ENCODE data around the gene GNPTG.

Gene GNPTG

DNA sequence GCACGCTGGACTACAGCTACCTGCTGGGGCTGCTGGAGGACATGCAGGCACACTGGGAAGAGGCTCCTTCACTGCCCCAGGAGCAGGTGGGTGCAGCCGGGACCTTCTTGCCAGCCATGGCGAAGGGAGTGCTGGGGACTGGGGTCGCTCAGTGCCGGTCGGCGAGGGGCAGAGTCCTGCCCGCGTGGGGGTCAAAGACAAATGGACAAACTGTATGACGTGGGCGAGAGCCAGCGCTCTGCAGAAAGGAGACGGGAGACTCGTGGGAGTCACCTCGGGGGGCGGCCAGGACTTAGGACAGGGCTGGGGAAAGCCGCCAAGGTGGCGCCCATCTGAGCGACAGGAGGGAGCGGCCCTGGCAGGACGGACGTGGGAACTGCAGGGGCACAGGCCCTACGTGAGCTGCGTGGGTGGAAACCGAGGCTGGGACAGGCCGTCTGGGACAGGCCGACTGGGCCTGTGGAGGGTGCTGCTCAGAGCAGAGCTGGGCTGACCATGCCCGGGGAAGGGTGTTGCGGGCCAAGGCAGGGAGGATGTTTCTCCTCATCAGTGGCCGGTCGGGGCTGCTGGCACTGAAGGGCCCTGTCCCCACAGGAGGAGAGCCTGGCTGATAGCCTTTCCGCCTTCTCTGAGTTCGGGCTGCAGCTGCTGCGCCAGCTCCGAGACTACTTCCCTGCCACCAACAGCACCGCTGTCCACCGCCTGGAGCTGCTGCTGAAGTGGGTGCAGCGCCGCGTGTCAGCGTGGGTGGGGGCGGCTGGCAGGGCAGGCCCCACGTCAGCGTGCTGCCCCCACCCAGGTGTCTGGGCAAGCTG, 8.1 kb upstream of the GNPTG start:
- TF ChIP-seq CTCF (IDR thresholded peaks at IDR 0.05; ENCODE audit: low read depth, low read length) (no peak), EZH2phosphoT487 (IDR thresholded peaks at IDR 0.05; ENCODE audit: low read depth) (no peak)
- Histone ChIP-seq H3K79me2 (ENCODE audit: low read length) (no peaks in the 10 kb centered on the region), H3K4me2 (ENCODE audit: low read length) (peak overlapping the region; percentile 80), H3K9me3 (ENCODE audit: insufficient read depth, low read length) (no peaks in the 10 kb centered on the region), H3K4me3 (ENCODE audit: low read length) (peak overlapping the region; percentile 68), H3K27ac (ENCODE audit: low read length) (no peak overlapping the region), H3K4me1 (ENCODE audit: low read length) (peaks cover 19% of the 10 kb centered on the region), H2AFZ (ENCODE audit: low read depth, low read length) (no peak overlapping the region), H3K27me3 (ENCODE audit: low read depth, low read length) (no peaks in the 10 kb centered on the region), H3K36me3 (replicated peaks; ENCODE audit: low read depth, low read length) (no peaks in the 10 kb centered on the region), H4K20me1 (ENCODE audit: insufficient read depth, low read length) (no peaks in the 10 kb centered on the region), H3K9ac (ENCODE audit: low read length) (no peak overlapping the region)

- H3K79me2 ChIP-seq (ENCODE audit: low read length) = no peaks in the 10 kb centered on the region
Measured at GRCh38 chr16:1344499-1344898, 7.2 kb upstream of the GNPTG start.

GRCh38 chr16:1345087-1345486, 6.6 kb upstream of the GNPTG start:
- Histone ChIP-seq H2AFZ (ENCODE audit: low read depth, low read length) (no peak overlapping the region), H3K9me3 (ENCODE audit: insufficient read depth, low read length) (no peaks in the 10 kb centered on the region), H3K4me1 (ENCODE audit: low read length) (peaks cover 10% of the 10 kb centered on the region; the same call in 1 of the 2 replicates), H3K27ac (ENCODE audit: low read length) (no peak overlapping the region), H3K4me2 (ENCODE audit: low read length) (no peak overlapping the region), H3K27me3 (ENCODE audit: low read depth, low read length) (no peaks in the 10 kb centered on the region), H3K4me3 (ENCODE audit: low read length) (no peak overlapping the region), H3K36me3 (replicated peaks; ENCODE audit: low read depth, low read length) (no peaks in the 10 kb centered on the region), H3K9ac (ENCODE audit: low read length) (no peak overlapping the region), H4K20me1 (ENCODE audit: insufficient read depth, low read length) (no peaks in the 10 kb centered on the region), H3K79me2 (ENCODE audit: low read length) (peaks cover 3% of the 10 kb centered on the region)
- TF ChIP-seq EZH2phosphoT487 (IDR thresholded peaks at IDR 0.05; ENCODE audit: low read depth) = no peak
- TF ChIP-seq CTCF (IDR thresholded peaks at IDR 0.05; ENCODE audit: low read depth, low read length) = no peak

More at GRCh38 chr16:1344499-1344898, 7.2 kb upstream of the GNPTG start:
- Histone ChIP-seq H3K9me3 (ENCODE audit: insufficient read depth, low read length) (no peaks in the 10 kb centered on the region), H3K27ac (ENCODE audit: low read length) (no peak overlapping the region), H3K4me3 (ENCODE audit: low read length) (no peak overlapping the region), H3K9ac (ENCODE audit: low read length) (no peak overlapping the region), H3K4me1 (ENCODE audit: low read length) (peaks cover 11% of the 10 kb centered on the region; the same call in 1 of the 2 replicates), H3K36me3 (replicated peaks; ENCODE audit: low read depth, low read length) (no peaks in the 10 kb centered on the region), H2AFZ (ENCODE audit: low read depth, low read length) (no peak overlapping the region), H4K20me1 (ENCODE audit: insufficient read depth, low read length) (no peaks in the 10 kb centered on the region), H3K4me2 (ENCODE audit: low read length) (no peak overlapping the region), H3K27me3 (ENCODE audit: low read depth, low read length) (no peaks in the 10 kb centered on the region)
- TF ChIP-seq EZH2phosphoT487 (IDR thresholded peaks at IDR 0.05; ENCODE audit: low read depth) (no peak), CTCF (IDR thresholded peaks at IDR 0.05; ENCODE audit: low read depth, low read length) (no peak)

- Histone ChIP-seq H3K4me3 (ENCODE audit: low read length) (no peak overlapping the region), H4K20me1 (ENCODE audit: insufficient read depth, low read length) (no peaks in the 10 kb centered on the region), H3K9ac (ENCODE audit: low read length) (no peak overlapping the region), H3K27ac (ENCODE audit: low read length) (no peak overlapping the region), H3K4me1 (ENCODE audit: low read length) (peaks cover 16% of the 10 kb centered on the region; the same call in 1 of the 2 replicates), H2AFZ (ENCODE audit: low read depth, low read length) (no peak overlapping the region), H3K79me2 (ENCODE audit: low read length) (peaks cover 10% of the 10 kb centered on the region), H3K4me2 (ENCODE audit: low read length) (no peak overlapping the region), H3K27me3 (ENCODE audit: low read depth, low read length) (no peaks in the 10 kb centered on the region), H3K36me3 (replicated peaks; ENCODE audit: low read depth, low read length) (no peaks in the 10 kb centered on the region), H3K9me3 (ENCODE audit: insufficient read depth, low read length) (no peaks in the 10 kb centered on the region)
- TF ChIP-seq EZH2phosphoT487 (IDR thresholded peaks at IDR 0.05; ENCODE audit: low read depth) = no peak
- no peak for TF ChIP-seq CTCF (IDR thresholded peaks at IDR 0.05; ENCODE audit: low read depth, low read length)
Measured at GRCh38 chr16:1345651-1346421, 5.9 kb upstream of the GNPTG start.

Data from OCI-LY3 (cell line).